ENCODE data around the gene R3HDM4. TPM values are rescaled to one million over a fixed set of nuclear protein-coding genes. Genes with fewer than 3 reads are reported as not detected.

The R3HDM4 gene
- total and polyA plus RNA-seq, 9 of the 15 experiments (the other 6 are each of a cell fraction or from before 2014, with no cell fraction given), result 3.2 to 154 (median 59.0) TPM

GRCh38 chr19:941292-942132, 28.5 kb upstream of the R3HDM4 start:
- Histone ChIP-seq H3K4me1 (replicated peaks in 1 of 2; ENCODE audit: control insufficient read depth in 2 of 2, insufficient read depth in 2 of 2, low read length in 2 of 2) (peaks cover 13 to 67% of the 10 kb centered on the region in 2 experiments), H3K9ac (ENCODE audit: insufficient read depth in 1 of 2, low read depth in 2 of 2, low read length in 2 of 2) (no peak overlapping the region), H3K9me1 (ENCODE audit: control insufficient read depth, insufficient read depth, low read length) (peaks cover 10% of the 10 kb centered on the region), H3K27me3 (ENCODE audit: control insufficient read depth in 2 of 2, insufficient read depth in 2 of 2, low read length in 2 of 2) (no peaks in the 10 kb centered on the region), H3K4me3 (no peak overlapping the region), H3K4me2 (ENCODE audit: insufficient read depth, low read length) (no peak overlapping the region), H3K9me3 (replicated peaks; ENCODE audit: control insufficient read depth, insufficient read depth, low read depth, low read length) (no peaks in the 10 kb centered on the region), H2AFZ (ENCODE audit: low read depth, low read length) (no peak overlapping the region), H3K27ac (ENCODE audit: extremely low read depth, low read depth, low read length) (no peak overlapping the region), H4K20me1 (replicated peaks; ENCODE audit: control insufficient read depth, insufficient read depth, low read length) (peaks cover 27% of the 10 kb centered on the region), H3K79me2 (ENCODE audit: control insufficient read depth, insufficient read depth, low read length) (peaks cover 83% of the 10 kb centered on the region), H3K36me3 (ENCODE audit: control insufficient read depth, insufficient read depth, low read length) (peaks cover 69% of the 10 kb centered on the region; the same call in 2 of the 3 replicates)
- FAIRE-seq, result no peak
- ChIA-PET CTCF (ENCODE audit: low intra/inter-chr PET ratio) (no interaction called here), POLR2A (interaction anchor here (1.3 to 1.6 kb wide), 2 partner anchors 9 to 12 kb away, joined by 4 read pairs; no protein-coding TSS in a partner anchor)
- BruUV-seq (replicated peaks), result no TSS peak
- intact Hi-C loops (cut with micrococcal nuclease), result no loop called here
- no peak for TF ChIP-seq PTTG1 (tag; IDR thresholded peaks at IDR 0.05; ENCODE audit: low read depth)
- TF ChIP-seq CTCFL (IDR thresholded peaks at IDR 0.05; ENCODE audit: borderline replicate concordance, insufficient read depth, low read depth, low read length, poor library complexity, severe bottlenecking), result no peak
- TF ChIP-seq, protein P1, sequence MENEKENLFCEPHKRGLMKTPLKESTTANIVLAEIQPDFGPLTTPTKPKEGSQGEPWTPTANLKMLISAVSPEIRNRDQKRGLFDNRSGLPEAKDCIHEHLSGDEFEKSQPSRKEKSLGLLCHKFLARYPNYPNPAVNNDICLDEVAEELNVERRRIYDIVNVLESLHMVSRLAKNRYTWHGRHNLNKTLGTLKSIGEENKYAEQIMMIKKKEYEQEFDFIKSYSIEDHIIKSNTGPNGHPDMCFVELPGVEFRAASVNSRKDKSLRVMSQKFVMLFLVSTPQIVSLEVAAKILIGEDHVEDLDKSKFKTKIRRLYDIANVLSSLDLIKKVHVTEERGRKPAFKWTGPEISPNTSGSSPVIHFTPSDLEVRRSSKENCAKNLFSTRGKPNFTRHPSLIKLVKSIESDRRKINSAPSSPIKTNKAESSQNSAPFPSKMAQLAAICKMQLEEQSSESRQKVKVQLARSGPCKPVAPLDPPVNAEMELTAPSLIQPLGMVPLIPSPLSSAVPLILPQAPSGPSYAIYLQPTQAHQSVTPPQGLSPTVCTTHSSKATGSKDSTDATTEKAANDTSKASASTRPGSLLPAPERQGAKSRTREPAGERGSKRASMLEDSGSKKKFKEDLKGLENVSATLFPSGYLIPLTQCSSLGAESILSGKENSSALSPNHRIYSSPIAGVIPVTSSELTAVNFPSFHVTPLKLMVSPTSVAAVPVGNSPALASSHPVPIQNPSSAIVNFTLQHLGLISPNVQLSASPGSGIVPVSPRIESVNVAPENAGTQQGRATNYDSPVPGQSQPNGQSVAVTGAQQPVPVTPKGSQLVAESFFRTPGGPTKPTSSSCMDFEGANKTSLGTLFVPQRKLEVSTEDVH (IDR thresholded peaks at IDR 0.05; ENCODE audit: low read depth, partially characterized antibody), result no peak
- TF ChIP-seq, protein P2, sequence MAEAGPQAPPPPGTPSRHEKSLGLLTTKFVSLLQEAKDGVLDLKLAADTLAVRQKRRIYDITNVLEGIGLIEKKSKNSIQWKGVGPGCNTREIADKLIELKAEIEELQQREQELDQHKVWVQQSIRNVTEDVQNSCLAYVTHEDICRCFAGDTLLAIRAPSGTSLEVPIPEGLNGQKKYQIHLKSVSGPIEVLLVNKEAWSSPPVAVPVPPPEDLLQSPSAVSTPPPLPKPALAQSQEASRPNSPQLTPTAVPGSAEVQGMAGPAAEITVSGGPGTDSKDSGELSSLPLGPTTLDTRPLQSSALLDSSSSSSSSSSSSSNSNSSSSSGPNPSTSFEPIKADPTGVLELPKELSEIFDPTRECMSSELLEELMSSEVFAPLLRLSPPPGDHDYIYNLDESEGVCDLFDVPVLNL (CRISPR knock-in tag; IDR thresholded peaks at IDR 0.05; ENCODE audit: low read depth), result no peak
- TF ChIP-seq ZNF121 (CRISPR knock-in tag; conservative IDR thresholded peaks at IDR 0.05), result no peak
- ATAC-seq, result no peak
- in situ Hi-C loops (cut with MboI), result no loop called here
- DNase-seq (ENCODE audit: extremely low read depth in 1 of 4, low spot score in 3 of 4), result no peak
- WGBS (ENCODE audit: insufficient coverage, low coverage, missing lambda C conversion rate), result 94% methylated on average over 40 of the region's 45 CpGs

Measured in K562 (cell line).